CD4-positive, alpha-beta T cell treated with Interleukin-15 for 1 hour (primary cell): Measurements from ENCODE around the gene NEGR1.

Source experiments
- DNase-seq: peaks from one replicate; pipeline ENCODE4 v3.0.0-alpha.2; 2020

The NEGR1 gene

DNA sequence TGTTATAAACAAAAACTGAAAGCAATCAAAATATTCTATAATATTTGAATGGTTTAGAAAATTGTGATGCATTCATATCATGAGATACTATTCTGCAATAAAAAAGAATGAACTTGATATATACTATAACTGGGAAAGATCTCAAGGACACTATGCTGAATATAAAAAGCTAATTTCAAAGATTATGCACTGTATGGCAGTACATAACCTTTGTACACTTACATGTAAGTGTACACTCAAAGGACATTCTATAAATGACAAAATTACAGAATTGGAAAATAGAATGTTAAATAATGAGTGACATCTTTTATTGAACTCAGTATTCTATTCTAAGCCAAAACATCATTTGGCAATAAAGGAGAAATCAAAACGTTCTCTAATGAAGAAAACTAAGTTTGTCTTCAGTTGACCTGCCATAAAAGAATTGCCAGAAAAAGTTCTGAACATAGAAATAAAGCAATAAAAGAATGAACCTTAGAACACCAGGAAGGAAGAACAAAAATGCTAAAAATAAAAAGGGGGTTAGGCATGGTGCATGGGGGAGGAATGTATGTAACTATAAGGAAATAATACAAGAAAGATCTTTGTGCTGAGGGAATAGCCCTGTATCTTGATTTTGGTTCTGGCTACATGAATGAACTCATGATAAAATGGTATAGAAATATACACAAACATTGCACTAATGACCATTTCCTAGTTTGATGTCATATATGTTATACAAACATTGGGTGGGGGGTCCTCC, 519.7 kb downstream of the NEGR1 start:
- no peak for DNase-seq

DNA sequence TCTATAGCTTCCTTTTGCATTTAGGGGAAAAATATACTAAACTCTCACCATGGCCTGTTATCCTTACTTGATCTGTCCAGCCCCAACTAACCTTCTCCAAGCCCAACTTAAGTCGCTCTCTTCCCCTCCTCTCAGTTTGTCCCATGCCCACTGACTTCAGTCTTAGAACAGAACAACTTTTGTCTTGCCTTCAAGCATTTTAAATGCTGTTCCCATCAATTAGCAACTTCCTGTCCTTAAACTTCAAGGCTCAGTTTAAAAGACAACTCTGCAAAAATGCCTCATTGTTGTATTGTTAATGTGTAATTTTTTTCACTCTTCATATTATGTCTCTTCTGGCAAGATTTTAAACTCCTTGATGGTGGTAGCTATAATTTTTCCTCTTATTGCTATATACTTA, 526.9 kb downstream of the NEGR1 start:
- no peak for DNase-seq

DNA sequence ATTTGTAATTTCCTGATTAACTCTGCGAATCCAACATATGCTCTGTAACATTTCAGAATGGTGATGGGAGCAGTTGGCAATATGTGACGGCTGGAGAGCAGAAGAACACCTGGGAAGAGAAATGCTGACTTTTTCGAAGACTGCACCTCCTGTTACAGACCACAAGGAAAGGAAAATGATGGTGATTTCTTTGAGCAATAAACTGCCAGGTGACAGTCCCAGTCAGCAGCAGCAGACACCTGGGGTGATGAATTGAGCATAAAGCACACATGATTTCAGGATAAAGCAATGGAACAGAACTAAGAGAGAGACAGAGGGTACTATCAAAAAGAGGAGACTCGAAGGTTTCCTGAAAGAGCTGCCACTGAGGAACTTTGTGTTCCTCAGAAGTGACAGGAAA, 528.6 kb downstream of the NEGR1 start:
- DNase-seq, result no peak

DNA sequence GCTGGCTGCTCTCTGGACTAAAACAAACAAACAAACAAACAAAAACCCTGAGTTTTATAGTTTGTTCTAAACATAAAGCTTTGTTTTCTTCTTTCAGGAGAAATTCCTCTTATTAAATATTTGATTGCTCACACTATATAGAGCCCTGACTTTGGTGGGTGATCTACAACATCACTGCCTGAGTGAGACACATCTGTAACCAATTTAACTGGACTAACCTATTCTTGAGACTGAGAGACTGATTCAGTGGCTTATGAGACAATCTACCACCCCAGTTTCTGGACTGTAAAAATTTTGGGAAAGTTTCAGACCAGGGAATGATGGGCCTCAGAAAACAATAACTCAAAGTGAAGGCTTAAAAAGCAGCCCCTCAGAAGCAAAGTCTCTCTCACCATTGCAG, 537.0 kb downstream of the NEGR1 start:
- DNase-seq, result no peak

DNA sequence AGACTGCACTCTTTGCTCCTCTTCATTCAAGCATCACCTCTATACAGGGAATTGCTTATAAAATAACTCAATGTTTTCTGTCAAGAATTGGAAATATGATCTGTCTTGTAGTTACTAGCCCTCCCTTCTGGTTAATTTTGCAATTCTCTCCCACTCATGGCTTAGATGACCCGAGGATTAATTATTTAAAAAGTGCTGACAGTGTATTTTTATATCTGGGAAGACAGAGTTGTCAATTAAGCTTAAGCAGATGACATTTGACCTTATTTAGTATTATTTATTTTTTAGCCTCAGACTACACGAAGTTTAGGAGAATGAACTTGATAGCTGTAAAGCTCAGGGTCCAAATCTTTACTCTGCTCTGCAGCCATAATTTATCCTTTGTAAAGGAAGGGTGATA, 538.5 kb downstream of the NEGR1 start:
- no peak for DNase-seq

DNA sequence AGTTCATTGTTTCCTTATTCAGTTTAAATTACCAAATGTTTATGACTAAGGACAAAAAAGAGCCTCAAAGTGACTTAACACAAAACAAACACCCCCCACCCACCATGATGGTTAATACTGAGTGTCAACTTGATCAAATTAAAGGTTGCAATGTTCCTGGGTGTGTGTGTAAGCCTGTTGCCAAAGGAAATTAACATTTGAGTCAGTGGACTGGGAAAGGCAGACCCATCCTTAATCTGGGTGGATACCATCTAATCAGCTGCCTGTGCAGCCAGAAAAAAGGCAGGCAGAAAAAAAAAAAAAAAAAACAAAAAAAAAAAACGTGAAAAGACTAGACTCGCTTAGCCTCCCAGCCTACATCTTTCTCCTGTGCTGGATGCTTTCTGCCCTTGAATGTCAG, 543.4 kb downstream of the NEGR1 start:
- no peak for DNase-seq

DNA sequence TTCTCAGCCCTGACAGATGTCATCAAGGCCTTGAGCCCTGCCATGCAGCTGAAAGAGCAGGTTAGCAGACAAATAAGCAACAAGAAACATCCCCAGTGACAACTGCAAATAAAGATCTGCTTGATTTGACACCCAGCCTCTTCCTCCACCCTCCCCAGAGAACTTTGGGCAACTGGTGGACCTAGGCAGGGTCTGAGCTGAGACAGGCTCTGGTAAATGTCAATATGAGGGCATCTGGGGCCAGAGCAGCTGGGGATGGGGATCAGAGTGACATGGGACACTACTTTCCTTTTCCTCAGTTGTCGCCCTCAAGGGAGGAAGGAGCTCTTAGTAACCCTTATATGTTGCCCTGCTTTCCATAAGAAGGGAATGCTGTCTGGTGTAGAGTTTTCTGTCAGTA, 544.1 kb downstream of the NEGR1 start:
- DNase-seq, result no peak

DNA sequence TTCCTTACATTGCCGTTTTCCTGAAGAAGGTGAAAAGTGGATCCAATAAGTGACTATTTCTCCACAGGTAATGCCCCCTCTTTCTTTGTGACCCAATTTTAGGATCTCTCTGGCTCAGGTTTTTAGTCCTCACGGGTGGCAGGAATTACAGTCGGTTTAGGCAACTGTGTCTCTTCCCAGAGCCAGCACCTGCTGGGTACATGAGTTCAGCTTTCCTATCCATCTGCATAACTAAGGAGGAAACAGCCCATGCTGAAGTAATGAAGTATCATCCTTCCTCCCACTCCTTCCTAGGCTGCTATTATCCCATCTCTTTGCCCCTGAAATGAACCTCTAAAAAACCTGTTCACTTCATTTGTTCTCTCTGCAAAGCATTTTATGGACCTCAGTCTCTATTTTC, 544.6 kb downstream of the NEGR1 start:
- no peak for DNase-seq

DNA sequence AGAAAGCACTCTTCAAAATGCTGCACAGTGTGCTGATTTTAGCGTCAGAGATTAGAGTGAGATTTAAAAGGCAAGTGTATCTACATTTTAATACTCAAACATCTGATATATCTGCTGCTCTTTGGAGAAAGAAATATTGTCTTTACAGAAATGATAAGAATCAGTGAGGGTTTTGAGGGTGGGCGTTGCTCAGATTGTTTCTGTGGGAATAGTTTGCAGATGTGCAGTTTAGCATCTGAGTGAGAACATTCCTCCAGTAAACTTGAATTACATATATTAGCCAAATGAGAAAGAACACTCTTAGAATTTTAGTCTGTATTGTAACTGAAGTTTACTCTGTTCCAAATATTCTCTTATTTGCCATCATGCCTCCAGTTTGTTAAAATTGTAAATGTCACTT, 549.2 kb downstream of the NEGR1 start:
- DNase-seq, result no peak

DNA sequence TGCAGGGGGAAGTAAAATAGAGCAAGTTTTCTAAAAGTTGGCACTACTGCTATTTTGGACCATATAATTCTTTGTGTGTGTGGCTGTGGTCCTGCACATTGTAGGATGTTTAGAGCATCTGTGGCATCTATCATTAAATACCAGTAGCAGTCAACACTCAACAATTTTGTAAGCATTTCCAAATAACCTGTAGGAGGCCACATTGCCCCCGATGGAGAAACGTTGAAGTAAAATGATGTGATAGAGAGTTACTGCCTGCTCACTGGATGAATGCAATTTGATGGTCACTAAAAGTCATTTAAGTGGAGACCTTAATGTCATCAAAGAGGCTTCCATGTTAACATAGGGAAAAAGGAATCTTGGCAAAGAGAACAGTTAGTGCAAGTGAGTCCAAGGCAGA, 560.8 kb downstream of the NEGR1 start:
- DNase-seq, result no peak

DNA sequence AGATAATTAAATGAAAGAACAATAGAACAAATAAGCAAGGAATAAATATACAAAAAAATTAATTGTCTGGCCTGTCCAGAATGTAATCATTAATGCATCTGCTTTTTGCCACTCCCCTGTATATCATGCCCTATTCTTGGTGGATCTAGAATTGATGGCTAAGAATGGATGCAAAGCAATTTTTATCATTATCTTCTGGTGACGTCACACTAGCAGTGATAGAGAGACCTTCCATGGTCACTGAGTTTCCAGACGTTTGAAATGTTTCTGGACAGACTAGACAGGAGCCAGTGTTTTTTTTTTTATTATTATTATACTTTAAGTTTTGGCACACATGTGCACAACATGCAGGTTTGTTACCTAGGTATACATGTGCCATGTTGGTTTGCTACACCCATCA, 563.0 kb downstream of the NEGR1 start:
- DNase-seq, result no peak

DNA sequence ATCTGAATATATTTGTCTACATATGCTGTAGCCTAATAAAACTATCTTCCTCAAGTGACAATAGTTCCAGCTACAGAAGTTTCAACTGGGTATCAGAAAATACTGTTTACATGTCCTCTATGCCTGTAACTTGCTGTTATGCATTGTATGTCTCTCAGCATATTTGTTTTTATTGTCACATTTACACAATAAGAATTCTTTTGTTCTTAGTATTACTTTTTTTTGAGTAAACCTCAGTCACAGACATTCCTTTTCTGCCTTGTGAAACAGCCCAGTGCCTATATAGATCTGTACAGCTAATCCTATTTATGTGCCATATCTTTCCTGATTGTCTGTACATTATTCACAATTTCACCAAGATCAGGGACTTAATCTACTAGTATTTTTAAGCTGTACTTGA, 565.2 kb downstream of the NEGR1 start:
- DNase-seq, result no peak

DNA sequence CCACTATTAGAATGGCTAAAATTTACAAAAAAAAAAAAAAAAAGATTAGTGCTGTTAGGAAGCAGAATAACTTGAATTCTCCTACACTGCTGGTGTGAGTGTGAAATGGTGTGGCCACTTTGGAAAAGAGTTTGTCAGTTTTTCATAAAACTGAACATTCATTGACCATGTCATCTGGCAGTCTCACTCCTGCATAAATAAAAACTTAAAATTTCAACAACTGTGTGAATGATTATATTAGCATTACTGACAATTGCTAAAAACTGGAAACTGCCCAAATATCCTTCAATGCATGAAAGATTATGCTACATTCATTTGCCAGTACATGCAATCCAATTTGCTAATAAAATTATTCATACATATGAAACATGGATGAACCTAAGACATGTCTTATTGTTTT, 570.9 kb downstream of the NEGR1 start:
- DNase-seq, result no peak

DNA sequence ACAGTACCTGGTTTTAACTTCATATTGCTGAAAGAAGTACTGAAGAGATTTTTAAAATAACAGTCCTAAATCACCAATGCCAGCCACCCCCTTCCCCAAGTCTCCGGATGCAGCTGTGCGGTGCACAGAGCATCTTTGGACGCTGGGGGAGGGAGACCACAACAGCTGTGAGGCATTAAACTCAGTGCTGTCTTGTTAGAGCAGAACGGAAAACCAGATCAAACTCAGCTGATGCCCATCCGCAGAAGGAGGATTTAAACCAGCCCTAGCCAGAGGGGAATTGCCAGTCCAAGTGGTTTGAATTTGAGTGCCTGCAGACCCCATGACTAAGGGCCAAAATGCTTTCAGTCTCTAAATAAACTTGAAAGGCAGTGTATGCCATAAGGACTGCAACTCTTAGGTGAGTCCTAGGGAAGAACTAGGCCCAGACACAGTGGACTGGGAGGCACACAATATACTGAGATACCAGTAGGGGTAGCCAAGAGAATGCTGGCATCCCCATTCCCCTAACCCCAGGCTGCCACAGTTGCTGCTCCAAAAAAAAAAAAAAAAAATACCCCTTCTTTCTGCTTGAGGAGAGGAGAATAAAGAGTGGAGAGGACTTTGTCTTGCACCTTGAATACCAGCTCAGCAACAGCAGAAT, 576.2 kb downstream of the NEGR1 start:
- DNase-seq, result no peak

DNA sequence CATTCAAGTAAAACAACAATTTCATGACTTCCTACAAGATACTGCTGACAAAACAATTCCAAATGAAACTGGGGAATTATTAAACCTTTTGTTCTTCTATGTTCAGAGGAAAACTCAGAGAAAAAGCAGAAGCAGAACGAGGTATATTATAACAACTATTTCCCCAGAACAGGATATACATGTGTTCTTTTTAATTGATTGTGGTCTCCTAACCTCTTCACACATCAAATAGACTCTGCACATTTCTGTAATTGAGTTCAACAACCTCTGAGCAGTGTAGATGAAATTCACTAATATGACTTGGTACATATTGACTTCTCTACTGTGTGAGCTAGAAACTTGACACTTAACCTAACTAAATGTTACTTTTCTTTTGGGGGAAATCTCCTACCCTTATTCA, 584.2 kb downstream of the NEGR1 start:
- DNase-seq, result no peak

DNA sequence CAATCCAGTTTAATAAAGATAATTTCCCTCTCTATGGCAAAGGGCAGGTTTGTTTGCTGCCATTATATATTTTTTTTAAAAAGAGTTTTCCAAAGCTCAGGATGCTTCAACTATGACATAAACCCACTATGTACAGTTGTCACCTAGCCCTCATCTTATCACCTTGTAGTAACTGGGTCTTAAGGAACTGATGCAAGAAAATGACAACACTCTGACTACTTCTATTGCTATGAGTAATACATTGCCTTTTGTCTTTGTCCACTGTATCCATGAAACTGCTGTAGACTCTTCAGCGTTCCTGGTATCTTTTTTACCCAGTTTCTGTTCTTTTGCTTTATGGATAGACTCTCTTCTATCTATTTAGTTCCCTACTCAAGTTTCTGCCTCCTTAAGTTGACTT, 586.5 kb downstream of the NEGR1 start:
- DNase-seq, result no peak

DNA sequence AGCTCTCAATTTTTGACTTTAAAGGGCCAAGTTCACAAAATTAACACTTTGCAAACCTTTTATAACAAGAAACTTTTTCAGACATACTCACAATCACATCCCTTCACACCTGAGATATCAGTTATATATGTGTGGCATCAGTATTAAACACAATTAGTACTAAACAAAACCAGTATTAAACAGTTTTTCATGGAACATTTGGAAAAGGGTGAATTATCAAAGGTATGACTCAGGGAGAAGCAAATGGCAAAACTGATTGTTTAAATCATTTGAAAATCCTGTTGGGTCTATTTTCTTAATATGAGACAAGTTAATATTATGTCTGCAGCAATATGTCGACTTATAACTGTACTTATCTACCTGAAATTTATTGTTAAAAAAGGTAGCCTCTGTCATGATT, 587.3 kb downstream of the NEGR1 start:
- DNase-seq, result no peak

DNA sequence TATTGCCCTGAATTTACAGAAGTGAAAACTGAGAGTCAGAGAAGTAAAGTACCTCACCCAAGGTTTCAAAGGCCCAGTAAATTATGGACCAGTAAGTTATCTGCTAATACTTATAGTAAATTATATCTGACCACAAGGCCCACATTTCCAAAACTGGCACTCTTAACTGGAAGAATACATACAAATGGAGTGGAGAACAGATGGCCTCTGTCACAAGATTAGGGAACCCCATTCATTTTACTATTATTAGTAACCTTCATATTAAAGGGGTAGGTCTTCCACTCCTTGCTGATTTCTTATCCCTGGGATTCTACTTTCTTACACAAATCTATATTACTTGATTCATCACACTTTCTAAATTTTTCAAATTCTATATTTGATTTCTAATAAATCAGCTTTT, 588.8 kb downstream of the NEGR1 start:
- no peak for DNase-seq

DNA sequence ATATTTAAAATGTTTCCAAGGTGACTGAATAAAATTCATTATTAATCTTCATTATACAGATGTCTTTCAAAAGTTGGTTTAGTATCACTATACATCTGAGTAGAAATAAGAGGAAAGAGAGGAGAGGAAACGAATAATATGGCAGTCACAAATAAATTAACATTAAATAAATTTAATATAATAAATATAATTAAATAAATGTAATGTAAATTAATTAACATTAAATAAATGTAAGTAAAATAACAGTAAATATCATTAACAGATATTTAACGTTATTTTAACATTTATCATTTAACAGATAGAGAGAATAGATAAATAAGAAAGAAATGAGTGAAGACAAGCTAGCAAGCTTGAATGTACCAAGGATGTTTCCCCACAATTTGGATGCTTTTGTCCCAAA, 592.7 kb downstream of the NEGR1 start:
- no peak for DNase-seq

DNA sequence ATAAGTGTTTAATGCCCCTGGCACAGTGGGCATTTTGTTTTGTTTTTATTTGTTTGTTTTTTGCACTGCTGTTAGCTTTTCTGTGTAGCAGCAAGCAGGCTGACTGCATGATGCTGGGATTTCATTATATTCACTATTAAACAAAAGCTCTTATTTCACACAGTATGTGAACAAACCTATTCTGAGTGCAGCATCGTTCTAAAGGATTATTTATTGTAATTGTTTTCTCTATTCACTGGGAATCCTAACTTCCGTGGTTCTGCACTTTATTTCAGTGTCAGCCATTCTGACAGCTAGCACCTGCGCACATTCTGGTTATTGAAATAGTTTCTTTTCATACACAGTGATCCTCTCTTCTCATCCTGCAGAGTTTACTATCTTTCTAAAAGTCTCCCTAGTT, 595.0 kb downstream of the NEGR1 start:
- no peak for DNase-seq

DNA sequence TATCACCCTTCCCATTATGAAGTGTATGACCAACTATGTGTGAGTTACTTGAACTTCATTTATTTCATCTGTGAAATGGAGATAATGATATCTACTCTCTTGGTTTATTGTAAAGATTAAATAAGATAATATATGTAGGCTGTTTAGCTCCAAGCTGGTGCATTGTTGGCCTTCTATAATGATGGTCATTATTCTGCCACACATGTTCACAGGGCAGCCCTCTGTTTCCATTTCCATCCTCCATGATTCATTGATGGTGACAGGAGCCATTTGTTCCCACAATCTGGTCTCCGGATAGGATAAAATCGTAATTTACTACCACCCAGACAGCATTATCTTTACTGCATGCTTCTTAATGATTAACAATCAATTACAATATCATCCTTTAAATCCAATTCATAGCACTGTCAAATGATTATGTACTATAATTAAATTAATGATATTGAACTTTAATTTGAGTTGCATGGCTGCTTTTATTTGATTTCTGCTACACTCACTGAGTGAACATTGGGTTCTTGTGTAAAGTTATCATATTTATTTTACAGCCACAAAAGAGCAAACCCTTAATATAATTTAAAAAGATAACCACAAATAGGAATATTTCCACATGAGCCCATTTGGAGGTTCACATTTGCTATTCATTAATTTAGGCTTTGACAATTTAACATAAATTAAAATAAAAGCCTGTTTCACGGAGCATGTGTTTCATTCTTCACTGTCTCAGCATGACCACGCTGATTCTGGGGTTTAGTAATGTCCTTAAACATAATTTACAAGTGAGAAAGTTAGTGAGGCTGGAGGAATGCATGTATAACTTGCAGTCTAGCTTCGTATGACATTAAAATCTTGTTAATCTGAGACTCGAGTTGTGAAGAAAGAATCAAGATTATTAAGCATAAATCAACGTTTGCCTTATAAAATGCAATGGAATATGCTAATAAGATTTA, 605.1 kb downstream of the NEGR1 start:
- no peak for DNase-seq

DNA sequence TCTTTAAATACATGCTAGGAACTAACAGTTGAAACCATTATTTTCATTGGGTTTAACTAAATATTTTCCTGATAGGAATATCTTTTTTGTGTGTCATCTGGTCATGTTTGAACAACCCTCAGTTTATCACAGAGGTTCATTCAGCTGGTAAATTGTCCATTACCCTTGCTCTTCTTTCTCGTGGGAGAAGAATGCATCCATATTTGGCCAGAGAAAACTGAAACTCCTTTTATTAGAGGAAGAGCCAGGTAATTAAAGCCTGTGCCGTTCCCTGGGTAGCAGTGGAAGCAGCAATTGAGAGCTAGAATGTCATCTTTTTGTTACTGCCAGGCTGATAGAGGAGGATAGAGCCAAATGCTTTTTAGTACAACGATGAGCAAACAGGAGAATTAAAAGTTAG, 614.3 kb downstream of the NEGR1 start:
- DNase-seq, result no peak

DNA sequence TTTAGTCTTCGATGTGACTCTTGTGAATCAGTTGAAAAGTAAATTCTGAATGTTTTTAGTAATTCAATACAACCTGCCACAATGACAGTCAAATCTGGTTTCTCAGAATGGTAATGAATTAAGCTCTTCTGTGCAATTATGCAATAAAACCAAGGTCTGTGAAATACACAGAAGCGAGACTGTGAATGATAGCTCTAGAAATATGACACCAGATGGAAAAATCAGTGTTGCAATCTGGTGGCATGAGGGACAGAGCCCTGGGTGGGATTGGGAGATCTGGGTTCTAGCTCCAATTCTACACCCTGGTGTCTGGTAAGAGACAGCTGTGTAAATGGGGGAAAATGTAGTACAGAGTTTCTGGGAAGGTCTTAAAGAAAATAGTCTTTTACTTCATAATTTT, 615.1 kb downstream of the NEGR1 start:
- no peak for DNase-seq

DNA sequence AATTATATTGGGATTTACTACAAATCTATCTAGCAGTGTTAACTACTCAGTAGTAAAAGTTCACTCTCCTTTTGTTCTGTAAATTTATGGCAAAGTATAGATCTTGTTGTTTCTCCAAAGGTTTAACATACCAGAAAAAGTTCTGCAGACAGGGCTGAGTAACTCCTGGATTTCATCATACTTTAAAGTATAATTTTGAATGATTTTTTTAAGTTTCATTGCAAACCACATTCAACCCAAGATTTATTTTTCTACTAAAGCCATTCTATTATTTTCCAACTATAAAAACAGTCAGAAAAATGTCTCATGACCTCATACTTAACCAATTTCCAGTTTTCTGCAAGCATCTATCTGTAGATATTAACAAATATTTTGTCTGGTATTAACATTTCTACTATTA, 615.7 kb downstream of the NEGR1 start:
- DNase-seq, result no peak
